ENCODE results near the gene HMOX2.

Gene HMOX2

GRCh38 chr16:4463522-4464163 lies 12.6 kb upstream of the HMOX2 start:
- no peak for TF ChIP-seq REST (IDR thresholded peaks at IDR 0.05; ENCODE audit: low read depth)
- TF ChIP-seq FOXM1 (IDR thresholded peaks at IDR 0.05; ENCODE audit: borderline replicate concordance, low read depth): no peak
- TF ChIP-seq TCF12 (IDR thresholded peaks at IDR 0.05; ENCODE audit: low read depth): no peak
- TF ChIP-seq CEBPB (IDR thresholded peaks at IDR 0.05): no peak

- no peak for TF ChIP-seq YY1 (IDR thresholded peaks at IDR 0.05; ENCODE audit: low read depth)
Measured at GRCh38 chr16:4465977-4466779, 10.0 kb upstream of the HMOX2 start.

- TF ChIP-seq EGR1 (IDR thresholded peaks at IDR 0.05) (no peak), USF1 (IDR thresholded peaks at IDR 0.05) (no peak), FOXM1 (IDR thresholded peaks at IDR 0.05; ENCODE audit: borderline replicate concordance, low read depth) (no peak), RAD21 (IDR thresholded peaks at IDR 0.05; ENCODE audit: low read depth) (no peak), CREB1 (IDR thresholded peaks at IDR 0.05; ENCODE audit: low read depth) (no peak), ZBTB7A (IDR thresholded peaks at IDR 0.05; ENCODE audit: low read depth) (no peak), EP300 (IDR thresholded peaks at IDR 0.05; ENCODE audit: borderline replicate concordance) (no peak), REST (IDR thresholded peaks at IDR 0.05; ENCODE audit: low read depth) (no peak), MAX (IDR thresholded peaks at IDR 0.05) (no peak), CEBPB (IDR thresholded peaks at IDR 0.05) (no peak), NFIC (IDR thresholded peaks at IDR 0.05) (no peak), TAF1 (IDR thresholded peaks at IDR 0.05; ENCODE audit: low read depth) (no peak), YY1 (IDR thresholded peaks at IDR 0.05; ENCODE audit: low read depth) (no peak), TEAD4 (IDR thresholded peaks at IDR 0.05) (no peak), TCF12 (IDR thresholded peaks at IDR 0.05; ENCODE audit: low read depth) (no peak)
Measured at GRCh38 chr16:4467916-4468315, 8.3 kb upstream of the HMOX2 start.

DNA sequence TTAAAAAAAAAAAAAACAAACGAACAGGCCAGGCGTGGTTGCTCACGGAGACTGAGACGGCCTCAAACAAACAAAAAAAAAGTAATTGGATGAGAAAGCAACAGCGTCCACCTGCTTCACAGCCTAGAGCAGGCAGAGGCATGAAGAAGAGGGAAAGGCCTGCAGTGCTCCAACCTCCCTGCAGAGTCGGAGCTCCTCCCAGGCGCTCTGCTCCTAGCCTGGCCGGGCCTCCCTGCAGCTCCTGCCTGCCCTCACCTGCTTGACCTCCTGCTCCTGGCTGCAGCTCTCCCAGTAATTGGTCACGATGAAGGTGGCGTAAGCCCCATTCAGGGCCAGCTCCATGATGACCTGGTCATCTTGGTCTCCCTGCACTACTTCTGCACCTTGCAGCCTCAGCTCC lies 7.2 kb upstream of the HMOX2 start:
- TF ChIP-seq RAD21 (IDR thresholded peaks at IDR 0.05; ENCODE audit: low read depth): no peak
- no peak for TF ChIP-seq YY1 (IDR thresholded peaks at IDR 0.05; ENCODE audit: low read depth)
- no peak for TF ChIP-seq NFIC (IDR thresholded peaks at IDR 0.05)
- no peak for TF ChIP-seq FOXM1 (IDR thresholded peaks at IDR 0.05; ENCODE audit: borderline replicate concordance, low read depth)
- no peak for TF ChIP-seq EP300 (IDR thresholded peaks at IDR 0.05; ENCODE audit: borderline replicate concordance)
- no peak for TF ChIP-seq USF1 (IDR thresholded peaks at IDR 0.05)
- no peak for TF ChIP-seq TCF12 (IDR thresholded peaks at IDR 0.05; ENCODE audit: low read depth)

DNA sequence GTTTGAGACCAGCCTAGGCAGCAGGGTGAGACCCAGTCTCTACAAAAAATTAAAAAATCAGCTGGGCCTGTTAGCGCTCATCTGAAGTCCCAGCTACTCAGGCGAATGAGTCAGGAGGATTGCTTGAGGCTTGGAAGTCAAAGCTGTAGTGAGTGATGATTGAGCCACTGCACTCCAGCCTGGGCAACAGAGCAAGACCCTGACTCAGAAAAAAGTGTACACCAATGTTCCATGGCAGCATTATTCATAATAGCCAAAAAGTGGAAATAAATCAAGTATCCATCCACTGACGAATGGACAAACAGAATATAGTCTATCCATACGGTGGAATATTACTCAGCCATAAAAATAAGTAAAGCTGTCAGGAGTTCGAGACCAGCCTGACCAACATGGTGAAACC lies 4.3 kb upstream of the HMOX2 start:
- TF ChIP-seq NFIC (IDR thresholded peaks at IDR 0.05): no peak
- TF ChIP-seq MAX (IDR thresholded peaks at IDR 0.05): no peak
- TF ChIP-seq REST (IDR thresholded peaks at IDR 0.05; ENCODE audit: low read depth): no peak
- no peak for TF ChIP-seq TCF12 (IDR thresholded peaks at IDR 0.05; ENCODE audit: low read depth)
- TF ChIP-seq RAD21 (IDR thresholded peaks at IDR 0.05; ENCODE audit: low read depth): no peak
- no peak for TF ChIP-seq FOXM1 (IDR thresholded peaks at IDR 0.05; ENCODE audit: borderline replicate concordance, low read depth)
- TF ChIP-seq EGR1 (IDR thresholded peaks at IDR 0.05): no peak
- no peak for TF ChIP-seq USF1 (IDR thresholded peaks at IDR 0.05)
- no peak for TF ChIP-seq ZBTB7A (IDR thresholded peaks at IDR 0.05; ENCODE audit: low read depth)
- no peak for TF ChIP-seq EP300 (IDR thresholded peaks at IDR 0.05; ENCODE audit: borderline replicate concordance)
- no peak for TF ChIP-seq YY1 (IDR thresholded peaks at IDR 0.05; ENCODE audit: low read depth)
- no peak for TF ChIP-seq CEBPB (IDR thresholded peaks at IDR 0.05)
- TF ChIP-seq TEAD4 (IDR thresholded peaks at IDR 0.05): no peak
- no peak for TF ChIP-seq TAF1 (IDR thresholded peaks at IDR 0.05; ENCODE audit: low read depth)
- TF ChIP-seq CREB1 (IDR thresholded peaks at IDR 0.05; ENCODE audit: low read depth): no peak

Measured in Ishikawa (cell line).